Pulmonary artery endothelial cell (primary cell): ENCODE data around the gene CACNA1I. TPM values are rescaled to one million over a fixed set of nuclear protein-coding genes. Genes with fewer than 3 reads are reported as not detected.

Experiments
- DNase-seq: peaks from one replicate; pipeline ENCODE4 v3.0.0-alpha.2; 2011; ENCODE audit warnings: low read depth, low spot score
- total RNA-seq: library from RNA; depleted of rRNA; stranded (reverse); fragments of >200 nt; gene quantifications from 2 replicates; pipeline ENCODE4 v1.2.3, GENCODE V29; 2014

Gene CACNA1I
- total RNA-seq, 1 donor from 2014 or later, result under 0.01 TPM

DNA sequence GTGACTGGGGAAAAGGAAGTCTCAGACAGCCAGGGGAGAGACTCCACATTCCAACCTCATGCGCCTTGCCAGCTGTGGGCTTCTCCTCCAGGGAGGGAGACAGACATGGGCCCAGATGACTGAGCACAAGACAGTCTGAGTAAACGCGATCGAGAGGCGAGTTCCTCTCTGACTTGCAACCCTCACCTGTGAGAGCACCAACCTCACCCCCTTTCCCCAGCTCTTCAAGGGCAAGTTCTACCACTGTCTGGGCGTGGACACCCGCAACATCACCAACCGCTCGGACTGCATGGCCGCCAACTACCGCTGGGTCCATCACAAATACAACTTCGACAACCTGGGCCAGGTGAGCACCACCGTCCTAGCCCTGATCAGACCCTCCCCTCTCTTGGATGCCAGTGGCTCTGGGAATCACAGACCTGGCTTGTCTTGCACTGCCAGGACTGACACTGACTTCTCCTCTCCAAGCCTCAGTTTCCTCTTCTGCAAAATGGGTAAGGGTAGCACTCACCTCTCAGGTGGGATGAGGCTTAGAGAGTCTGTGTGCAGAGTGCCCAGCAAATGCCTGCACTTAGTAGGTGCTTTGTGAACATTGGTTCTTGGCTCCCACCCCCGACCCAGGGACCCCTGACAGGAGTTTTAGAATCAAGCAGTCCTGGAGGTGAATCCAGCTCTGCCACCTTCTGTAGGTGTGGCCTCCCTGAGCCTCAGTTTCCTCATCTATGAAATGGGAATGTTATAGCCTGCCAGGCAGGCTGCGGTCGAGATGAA, 95.3 kb downstream of the CACNA1I start:
- DNase-seq, result no peak

DNA sequence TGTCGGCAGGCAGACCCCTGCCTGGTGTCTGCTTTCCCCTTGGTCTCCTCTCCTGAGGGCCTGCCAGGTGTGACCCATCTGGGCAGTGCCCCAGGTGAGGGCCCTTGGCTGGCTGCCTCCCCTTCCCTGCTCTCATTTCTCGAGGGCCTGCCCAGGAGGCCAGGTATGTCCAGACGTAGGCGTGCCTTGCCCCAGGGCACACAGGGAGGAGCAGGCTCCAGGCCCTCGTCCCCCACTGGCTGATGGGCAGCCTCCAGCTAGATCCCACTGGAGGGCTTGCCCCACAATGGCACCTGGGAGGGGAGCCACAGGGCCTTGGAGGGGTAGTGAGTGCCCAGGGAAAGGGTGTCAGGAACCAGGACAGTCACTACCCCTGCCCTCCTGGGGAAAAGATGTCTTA, 95.9 kb downstream of the CACNA1I start:
- DNase-seq, result no peak

DNA sequence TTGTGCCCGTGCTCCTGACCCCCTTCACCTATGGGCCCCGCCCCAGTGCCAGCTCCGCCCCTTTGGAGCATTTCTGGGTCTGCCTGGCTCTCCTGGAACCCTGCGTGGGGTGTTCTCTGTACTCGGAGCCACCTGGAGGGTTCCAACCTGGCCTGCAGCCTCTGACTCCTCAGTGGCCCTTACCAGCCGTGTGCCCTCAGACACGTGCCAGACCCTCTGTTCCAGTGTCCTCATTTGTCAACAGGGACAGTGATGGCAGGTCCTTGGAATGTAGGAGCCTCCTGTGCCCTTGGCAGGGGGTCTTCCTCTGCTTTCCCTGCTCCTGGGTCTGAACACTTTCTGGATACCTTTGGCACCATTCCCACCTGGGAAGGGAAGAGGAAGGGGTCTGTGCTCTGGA, 96.4 kb downstream of the CACNA1I start:
- DNase-seq, result no peak

DNA sequence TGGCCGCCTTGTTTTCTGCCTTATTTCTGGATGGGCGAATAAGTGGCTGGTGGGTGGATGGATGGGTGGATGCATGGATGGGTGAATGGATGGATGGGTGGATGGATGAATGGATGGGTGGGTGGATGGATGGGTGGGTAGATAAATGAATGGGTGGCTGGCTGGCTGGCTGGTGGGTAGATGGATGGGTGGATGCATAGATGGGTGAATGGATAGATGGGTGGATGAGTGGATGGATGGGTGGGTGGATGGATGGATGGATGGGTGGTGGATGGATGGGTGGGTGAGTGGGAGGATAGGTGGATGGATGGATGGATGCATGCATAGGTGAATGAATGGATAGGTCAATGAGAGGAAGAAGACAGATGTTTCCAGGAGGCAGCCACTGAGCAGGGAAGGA, 98.9 kb downstream of the CACNA1I start:
- no peak for DNase-seq

DNA sequence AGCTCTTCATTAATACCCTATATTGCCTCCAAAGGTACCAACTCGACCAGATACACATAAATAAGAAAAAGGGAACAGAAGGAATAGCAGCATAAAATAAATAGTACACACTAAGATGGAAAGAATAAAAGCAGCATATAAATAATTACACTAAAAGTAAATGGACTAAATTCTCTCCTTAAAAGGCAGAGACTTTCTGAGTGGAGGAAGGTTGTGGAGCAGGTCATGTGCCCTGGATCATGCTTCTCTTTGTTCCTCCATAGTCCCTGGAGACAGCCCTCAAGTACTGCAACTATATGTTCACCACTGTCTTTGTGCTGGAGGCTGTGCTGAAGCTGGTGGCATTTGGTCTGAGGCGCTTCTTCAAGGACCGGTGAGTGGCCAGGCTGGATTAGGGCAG, 101.4 kb downstream of the CACNA1I start:
- no peak for DNase-seq

DNA sequence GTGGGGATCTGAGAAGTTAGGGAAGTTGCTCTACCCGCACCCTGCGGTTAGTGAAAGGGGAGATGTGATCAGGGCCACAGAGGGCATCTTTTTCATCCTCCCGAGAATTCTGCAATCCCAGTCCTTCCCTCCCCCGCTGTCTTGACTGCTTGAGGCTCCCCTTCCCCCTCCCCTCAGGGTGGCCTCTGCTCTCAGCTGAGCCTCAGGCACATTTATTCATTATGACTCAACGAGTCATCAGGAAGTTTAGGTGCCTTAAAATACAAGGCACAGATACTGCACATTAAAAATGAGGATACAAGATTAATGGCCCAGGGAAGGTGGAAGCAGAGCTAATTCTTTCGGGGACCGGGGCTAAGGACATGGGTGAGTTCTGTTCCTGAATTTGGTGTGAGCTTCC, 104.0 kb downstream of the CACNA1I start:
- DNase-seq, result no peak

DNA sequence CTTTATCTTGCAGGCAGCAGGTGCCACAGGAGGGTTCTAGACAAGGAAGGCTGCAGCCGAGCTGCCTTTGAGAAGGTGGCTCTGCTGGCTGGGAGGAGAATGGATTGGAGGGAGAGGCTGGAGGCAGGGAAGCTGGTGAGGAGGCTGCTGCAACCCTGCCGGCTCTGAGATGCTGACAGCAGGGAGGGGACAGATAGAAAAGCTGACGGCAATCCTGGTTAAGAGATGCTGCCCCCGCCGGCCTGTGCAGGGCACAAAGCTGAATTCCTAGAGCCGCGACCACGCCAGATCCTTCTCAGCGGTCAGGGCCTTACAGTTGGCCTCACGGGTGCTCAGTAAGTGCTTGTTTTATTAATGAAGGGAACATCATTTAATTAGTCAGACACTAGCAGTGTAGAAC, 105.4 kb downstream of the CACNA1I start:
- no peak for DNase-seq

DNA sequence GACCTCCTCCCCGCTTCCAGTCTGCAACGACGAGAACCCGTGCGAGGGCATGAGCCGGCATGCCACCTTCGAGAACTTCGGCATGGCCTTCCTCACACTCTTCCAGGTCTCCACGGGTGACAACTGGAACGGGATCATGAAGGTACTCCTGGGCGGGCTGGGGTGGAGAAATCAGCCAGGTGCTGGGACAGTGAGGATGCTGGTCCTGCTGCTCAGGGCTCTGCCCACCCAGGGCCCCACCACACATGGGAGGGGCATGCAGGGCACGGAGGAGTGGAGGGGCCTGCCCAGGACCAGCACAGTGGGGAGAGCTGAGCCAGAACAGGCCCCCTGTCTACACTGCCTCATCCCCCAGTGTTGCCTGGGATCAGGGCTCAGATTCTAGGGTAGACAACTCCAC, 107.4 kb downstream of the CACNA1I start:
- DNase-seq, result no peak

DNA sequence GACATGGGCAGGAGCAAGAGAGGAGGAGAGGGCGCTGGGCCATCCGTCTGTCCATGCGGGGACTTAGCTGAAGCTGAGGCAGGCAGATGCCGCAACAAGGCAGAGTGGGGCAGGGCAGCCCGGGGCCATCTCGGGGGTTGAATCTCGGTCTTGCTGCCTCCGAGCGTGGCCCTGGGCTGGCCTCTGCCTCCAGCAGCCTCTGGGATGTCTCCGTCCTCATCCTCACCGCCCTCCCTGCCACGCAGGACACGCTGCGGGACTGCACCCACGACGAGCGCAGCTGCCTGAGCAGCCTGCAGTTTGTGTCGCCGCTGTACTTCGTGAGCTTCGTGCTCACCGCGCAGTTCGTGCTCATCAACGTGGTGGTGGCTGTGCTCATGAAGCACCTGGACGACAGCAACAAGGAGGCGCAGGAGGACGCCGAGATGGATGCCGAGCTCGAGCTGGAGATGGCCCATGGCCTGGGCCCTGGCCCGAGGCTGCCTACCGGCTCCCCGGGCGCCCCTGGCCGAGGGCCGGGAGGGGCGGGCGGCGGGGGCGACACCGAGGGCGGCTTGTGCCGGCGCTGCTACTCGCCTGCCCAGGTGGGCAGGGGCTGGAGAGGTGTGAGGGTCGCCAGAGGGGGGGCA, 108.4 kb downstream of the CACNA1I start:
- no peak for DNase-seq

DNA sequence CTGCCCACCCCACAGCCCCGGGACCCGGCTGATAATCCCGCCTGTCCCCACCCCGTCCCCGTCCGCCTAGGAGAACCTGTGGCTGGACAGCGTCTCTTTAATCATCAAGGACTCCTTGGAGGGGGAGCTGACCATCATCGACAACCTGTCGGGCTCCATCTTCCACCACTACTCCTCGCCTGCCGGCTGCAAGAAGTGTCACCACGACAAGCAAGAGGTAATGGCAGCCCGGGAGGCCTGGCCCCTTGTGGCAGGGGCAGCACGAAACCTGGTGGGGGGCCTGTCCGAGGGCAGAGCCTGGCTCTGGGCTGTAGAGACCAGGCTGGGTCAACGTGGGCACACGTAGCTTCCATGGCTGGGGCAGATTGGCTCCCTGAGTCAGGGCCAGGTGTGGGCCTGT, 109.1 kb downstream of the CACNA1I start:
- no peak for DNase-seq

DNA sequence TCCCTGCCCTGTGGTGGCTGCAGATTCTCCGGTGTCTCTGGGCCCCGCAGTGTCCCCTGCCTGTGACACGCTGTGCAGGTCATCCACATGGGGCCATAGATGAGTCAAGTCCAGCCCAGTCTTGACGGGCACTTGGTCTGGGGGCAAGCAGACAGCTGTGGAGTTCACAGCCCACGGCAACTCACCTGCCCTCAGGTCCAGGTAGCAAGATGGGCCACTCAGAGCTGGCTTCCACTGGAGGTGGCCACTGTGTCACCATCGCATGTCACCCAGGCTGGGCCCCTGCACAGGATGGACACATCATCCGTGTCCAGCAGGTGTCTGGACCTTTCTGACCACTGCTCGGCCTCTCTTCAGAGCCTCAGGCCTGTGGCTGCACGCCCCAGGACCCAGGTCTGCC, 109.9 kb downstream of the CACNA1I start:
- DNase-seq, result no peak

DNA sequence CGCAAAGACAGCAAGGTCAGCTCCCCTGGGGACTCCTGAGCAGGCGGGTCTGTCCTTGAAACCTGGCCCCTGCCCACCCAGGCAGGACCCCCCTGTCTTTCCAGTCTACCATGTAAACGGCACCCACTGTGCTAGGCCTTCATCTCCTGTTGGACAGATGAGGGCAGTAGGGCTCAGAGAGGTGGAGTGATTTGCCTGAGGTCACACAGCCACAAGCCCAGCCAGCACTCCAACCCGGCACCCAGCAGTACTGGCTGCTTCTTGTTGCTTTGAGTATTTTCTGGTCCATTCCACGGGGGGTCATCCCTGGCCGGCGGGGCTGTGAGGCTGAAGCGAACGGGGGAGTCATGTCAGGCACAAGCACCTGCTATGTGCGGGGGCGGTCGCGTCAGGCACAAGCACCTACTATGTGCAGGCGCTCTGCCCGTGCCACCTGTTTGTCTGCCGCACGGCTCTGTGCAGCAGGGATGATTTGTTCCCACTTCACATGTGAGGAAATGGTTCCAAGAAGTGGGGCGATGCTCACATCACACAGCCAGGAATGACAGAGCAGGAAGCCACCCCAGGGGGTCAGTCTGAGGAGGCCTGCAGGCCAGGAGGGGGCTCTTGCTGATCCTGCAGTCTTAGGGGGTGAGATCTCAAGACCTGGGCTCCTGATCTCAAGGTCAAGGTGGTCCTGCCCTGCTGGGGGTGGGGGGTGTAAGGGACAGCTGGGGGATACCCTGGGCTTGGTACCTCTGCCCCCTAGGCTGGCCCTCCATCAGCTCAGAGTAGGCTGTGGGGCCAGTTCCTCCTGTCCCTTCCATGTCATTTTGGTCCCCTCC, 110.7 kb downstream of the CACNA1I start:
- no peak for DNase-seq

DNA sequence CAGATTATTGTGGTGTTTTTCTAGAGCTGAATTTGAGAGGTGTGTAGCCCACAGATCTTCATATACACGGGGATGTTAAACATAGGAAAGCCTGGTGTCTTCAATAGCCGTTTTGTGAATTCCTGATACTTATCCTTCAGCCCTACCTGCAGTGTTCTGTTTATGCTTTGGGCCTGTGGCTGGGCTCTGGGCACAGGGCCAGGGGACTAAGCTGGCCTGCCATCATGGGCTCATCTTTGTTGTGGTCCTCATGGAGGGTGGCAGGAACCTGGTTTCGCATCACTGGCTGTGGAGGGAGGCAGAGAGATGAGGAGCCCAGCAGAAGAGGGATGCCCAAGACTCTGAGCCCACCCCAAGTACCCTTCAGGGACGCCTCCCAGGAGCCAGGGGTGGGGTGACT, 112.4 kb downstream of the CACNA1I start:
- DNase-seq, result no peak

DNA sequence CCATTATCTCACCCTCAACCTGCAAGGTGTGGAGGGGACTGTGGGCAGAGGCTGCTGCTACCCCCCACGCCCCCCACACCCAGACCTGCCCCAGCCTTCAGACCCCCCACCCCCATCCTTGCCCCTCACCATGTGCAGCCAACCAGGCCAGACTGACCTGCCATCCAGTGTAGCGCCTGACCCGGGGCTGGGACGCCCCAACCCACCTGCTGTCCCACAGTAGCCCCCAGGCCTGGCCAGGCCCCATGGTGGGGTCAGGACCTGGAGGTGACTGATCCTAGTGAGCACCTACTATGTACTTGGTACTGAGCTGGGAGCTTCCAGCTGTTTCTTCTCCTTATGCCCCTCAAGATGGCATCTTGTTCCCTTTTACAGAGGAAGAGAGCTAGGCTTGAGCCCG, 113.1 kb downstream of the CACNA1I start:
- no peak for DNase-seq

DNA sequence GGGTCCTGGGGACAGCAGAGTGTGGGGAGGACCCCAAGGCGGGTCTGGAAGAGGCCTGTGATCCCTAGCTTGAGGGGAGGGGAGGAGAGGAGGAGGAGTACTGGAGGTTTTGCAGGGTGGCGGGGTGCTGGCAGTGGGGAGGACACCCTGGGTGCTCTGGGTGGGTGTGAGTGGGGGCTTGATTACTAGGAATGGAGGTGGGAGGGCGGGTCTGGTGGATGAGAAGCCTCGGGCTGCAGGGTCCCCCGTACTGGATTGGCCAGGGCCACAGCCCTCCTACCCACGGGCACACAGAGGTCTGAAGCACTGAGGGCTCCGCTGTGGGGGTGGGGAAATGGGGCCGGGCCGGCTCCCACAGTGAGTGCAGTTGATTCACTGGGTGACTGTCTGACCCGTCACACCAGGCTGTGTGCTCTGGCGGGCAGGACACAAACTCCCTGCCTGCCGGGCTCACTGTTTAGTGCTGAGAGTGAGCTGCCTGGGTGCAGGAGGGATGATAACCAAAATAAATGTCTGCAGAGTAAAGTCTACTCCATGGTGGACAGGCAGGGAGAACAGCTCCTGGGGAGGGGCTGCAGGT, 114.2 kb downstream of the CACNA1I start:
- DNase-seq, result no peak

DNA sequence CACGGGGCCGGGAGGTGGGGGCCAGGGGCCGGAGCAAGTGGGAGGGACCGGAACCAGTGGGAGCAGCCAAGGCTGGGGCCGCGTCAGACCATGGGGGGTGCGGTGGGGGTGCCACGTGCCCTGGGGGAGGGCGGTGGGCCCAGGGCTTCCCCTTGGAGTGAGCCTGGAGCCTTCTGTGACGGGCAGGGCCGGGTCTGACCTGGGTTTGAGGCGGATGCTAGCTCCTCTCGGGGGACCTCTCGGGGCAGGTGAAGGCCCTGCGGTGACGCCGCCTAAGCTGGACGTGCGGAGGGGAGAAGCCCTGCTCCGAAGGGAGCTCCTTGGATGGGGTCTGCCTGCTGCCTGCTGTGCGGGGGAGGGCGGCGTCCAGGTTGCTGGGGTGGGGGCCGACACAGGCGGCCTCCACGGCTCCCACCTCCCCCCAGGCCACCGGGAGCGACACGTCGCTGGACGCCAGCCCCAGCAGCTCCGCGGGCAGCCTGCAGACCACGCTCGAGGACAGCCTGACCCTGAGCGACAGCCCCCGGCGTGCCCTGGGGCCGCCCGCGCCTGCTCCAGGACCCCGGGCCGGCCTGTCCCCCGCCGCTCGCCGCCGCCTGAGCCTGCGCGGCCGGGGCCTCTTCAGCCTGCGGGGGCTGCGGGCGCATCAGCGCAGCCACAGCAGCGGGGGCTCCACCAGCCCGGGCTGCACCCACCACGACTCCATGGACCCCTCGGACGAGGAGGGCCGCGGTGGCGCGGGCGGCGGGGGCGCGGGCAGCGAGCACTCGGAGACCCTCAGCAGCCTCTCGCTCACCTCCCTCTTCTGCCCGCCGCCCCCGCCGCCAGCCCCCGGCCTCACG, 115.0 kb downstream of the CACNA1I start:
- no peak for DNase-seq

DNA sequence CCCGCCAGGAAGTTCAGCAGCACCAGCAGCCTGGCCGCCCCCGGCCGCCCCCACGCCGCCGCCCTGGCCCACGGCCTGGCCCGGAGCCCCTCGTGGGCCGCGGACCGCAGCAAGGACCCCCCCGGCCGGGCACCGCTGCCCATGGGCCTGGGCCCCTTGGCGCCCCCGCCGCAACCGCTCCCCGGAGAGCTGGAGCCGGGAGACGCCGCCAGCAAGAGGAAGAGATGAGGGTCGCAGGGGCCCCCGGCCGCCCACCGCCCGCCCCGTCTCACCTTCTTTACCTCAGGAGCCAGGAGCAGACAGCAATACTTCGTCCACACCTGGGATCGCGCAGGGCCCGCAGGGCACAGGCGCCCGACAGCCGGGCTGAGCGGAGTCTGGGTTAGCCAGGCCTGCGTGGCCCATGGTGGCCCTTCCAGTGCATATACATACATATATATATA, 115.6 kb downstream of the CACNA1I start:
- no peak for DNase-seq

DNA sequence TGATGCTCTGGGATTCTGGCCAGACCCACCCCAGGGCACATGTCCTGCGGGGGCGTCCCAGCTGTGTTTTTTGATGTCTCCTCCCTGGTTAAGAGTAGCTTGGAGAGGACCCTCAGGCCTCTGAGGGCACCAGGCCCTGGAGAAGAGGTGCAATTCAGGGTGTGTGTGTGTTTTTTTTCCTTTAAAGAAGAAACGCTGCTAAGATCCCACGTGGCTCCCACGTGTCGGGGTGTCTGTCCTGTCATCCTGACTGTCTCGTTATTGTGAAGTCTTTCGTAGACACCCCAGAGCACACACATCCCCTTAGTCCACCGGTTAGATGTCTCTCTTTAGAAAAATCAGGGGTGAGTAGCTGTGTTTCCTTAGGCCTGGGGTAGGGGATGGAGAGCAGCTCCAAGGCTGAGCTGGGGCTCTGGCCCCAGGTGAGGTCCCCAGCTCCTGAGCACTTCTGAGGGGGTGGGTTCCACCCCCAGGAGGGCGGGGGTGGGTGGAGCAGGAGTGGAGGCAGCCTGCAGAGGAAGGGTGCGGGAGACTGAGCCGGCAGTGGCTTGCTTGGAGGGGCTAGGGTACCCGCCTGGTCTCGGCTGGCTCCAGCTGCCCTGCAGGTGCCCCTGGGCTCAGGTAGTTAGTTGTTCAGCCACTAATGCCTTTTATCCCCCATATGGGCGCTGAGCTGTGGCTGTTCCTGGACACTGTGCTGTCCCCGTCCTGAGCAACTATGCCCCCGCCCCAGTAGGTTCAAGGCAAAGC, 116.4 kb downstream of the CACNA1I start:
- DNase-seq, result no peak

DNA sequence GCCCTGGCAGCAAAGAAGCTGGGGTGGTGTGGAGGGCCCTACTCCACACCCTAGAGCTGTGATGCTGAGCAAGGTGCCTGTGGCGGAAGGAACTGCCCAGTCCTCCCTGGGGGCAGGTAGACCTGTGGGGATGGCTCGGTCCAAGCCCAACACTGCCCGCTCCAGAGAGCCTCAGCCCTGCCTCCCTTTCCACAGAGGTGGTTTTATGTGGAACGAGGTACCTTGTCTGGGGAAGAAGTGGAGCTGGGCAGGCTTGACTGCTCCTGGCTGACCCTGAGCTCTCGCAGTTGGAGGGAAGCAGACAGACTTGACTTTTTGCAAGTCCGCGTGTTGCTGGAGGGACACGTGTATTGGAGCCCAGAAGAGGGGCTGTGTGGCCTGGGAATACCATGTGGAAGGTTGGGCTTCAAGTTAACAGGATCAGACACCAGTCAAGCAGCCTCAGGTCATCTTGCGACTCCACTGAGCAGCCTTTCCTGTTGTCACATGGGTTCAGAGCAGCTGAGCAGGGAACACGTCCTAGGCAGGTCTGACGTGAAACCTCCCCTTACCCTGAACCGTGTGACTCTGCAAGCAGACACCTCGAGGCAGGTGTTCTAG, 117.7 kb downstream of the CACNA1I start:
- DNase-seq, result no peak

DNA sequence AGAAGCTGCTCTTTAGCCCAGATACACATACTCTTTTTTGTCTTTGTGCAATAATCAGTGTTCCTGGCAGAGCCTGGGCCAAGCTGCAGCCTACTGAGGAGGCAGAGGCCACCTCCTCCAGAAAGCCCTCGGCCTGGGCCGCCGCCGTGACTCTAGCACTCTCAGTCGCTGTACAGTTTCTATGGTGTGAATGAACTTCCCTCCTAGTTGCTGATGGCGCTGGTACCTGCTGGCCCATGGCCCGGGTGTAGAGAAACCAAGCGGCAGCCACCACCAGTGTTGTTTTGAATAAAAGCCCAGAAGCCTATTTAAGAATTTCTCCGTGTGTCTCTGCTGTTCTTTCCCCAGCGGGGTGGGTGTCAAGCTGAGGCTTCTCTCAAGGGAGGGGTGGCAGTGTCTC, 118.9 kb downstream of the CACNA1I start:
- DNase-seq, result no peak
